Measurements from ENCODE around the gene SLC4A1AP.

DNA sequence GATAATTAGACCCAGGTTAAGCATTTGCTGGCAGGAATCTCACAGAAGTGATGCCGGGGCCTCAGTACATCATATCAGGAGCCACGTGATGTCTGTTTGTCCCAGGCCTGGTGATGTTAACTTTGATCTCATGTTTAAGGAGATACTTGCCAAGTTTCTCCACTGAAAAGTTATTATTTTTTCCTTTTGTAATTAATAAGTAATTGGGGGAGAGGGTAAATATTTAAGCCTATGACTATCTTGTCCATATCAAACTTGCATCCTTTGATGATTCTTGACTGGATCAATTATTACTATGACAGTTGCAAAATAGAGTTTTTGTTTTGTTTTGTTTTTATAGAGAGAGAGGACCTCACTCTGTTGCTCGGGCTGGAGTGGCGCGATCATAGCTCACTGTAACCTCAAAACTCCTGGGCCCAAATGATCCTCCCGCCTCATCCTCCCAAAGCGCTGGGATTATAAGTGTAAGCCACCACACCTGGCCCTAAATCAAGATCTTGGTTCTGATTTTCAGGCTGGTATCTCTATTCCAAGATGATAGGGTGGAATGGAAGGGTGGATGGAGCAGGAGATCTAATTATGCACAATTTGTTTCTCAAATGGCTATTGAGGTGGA lies 46.4 kb downstream of the SLC4A1AP start:
- TF ChIP-seq EZH2 (IDR thresholded peaks at IDR 0.05; ENCODE audit: low read depth, unreplicated experiment): no peak
- TF ChIP-seq CTCF (conservative IDR thresholded peaks at IDR 0.05; ENCODE audit: low read depth in 2 of 2): no peak
- TF ChIP-seq CREB1 (CRISPR knock-in tag; IDR thresholded peaks at IDR 0.05; ENCODE audit: low read depth): no peak
- TF ChIP-seq POLR2AphosphoS5 (IDR thresholded peaks at IDR 0.05; ENCODE audit: low read depth): no peak
- TF ChIP-seq EZH2phosphoT487 (IDR thresholded peaks at IDR 0.05; ENCODE audit: unreplicated experiment): no peak
- no peak for TF ChIP-seq JUNB (IDR thresholded peaks at IDR 0.05; ENCODE audit: unreplicated experiment)
- TF ChIP-seq, protein P1, sequence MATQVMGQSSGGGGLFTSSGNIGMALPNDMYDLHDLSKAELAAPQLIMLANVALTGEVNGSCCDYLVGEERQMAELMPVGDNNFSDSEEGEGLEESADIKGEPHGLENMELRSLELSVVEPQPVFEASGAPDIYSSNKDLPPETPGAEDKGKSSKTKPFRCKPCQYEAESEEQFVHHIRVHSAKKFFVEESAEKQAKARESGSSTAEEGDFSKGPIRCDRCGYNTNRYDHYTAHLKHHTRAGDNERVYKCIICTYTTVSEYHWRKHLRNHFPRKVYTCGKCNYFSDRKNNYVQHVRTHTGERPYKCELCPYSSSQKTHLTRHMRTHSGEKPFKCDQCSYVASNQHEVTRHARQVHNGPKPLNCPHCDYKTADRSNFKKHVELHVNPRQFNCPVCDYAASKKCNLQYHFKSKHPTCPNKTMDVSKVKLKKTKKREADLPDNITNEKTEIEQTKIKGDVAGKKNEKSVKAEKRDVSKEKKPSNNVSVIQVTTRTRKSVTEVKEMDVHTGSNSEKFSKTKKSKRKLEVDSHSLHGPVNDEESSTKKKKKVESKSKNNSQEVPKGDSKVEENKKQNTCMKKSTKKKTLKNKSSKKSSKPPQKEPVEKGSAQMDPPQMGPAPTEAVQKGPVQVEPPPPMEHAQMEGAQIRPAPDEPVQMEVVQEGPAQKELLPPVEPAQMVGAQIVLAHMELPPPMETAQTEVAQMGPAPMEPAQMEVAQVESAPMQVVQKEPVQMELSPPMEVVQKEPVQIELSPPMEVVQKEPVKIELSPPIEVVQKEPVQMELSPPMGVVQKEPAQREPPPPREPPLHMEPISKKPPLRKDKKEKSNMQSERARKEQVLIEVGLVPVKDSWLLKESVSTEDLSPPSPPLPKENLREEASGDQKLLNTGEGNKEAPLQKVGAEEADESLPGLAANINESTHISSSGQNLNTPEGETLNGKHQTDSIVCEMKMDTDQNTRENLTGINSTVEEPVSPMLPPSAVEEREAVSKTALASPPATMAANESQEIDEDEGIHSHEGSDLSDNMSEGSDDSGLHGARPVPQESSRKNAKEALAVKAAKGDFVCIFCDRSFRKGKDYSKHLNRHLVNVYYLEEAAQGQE (IDR thresholded peaks at IDR 0.05; ENCODE audit: unreplicated experiment): no peak
- TF ChIP-seq NANOG (IDR thresholded peaks at IDR 0.05; ENCODE audit: borderline replicate concordance): no peak
- TF ChIP-seq STAT1 (IDR thresholded peaks at IDR 0.05; ENCODE audit: unreplicated experiment): no peak
- TF ChIP-seq, protein P2, sequence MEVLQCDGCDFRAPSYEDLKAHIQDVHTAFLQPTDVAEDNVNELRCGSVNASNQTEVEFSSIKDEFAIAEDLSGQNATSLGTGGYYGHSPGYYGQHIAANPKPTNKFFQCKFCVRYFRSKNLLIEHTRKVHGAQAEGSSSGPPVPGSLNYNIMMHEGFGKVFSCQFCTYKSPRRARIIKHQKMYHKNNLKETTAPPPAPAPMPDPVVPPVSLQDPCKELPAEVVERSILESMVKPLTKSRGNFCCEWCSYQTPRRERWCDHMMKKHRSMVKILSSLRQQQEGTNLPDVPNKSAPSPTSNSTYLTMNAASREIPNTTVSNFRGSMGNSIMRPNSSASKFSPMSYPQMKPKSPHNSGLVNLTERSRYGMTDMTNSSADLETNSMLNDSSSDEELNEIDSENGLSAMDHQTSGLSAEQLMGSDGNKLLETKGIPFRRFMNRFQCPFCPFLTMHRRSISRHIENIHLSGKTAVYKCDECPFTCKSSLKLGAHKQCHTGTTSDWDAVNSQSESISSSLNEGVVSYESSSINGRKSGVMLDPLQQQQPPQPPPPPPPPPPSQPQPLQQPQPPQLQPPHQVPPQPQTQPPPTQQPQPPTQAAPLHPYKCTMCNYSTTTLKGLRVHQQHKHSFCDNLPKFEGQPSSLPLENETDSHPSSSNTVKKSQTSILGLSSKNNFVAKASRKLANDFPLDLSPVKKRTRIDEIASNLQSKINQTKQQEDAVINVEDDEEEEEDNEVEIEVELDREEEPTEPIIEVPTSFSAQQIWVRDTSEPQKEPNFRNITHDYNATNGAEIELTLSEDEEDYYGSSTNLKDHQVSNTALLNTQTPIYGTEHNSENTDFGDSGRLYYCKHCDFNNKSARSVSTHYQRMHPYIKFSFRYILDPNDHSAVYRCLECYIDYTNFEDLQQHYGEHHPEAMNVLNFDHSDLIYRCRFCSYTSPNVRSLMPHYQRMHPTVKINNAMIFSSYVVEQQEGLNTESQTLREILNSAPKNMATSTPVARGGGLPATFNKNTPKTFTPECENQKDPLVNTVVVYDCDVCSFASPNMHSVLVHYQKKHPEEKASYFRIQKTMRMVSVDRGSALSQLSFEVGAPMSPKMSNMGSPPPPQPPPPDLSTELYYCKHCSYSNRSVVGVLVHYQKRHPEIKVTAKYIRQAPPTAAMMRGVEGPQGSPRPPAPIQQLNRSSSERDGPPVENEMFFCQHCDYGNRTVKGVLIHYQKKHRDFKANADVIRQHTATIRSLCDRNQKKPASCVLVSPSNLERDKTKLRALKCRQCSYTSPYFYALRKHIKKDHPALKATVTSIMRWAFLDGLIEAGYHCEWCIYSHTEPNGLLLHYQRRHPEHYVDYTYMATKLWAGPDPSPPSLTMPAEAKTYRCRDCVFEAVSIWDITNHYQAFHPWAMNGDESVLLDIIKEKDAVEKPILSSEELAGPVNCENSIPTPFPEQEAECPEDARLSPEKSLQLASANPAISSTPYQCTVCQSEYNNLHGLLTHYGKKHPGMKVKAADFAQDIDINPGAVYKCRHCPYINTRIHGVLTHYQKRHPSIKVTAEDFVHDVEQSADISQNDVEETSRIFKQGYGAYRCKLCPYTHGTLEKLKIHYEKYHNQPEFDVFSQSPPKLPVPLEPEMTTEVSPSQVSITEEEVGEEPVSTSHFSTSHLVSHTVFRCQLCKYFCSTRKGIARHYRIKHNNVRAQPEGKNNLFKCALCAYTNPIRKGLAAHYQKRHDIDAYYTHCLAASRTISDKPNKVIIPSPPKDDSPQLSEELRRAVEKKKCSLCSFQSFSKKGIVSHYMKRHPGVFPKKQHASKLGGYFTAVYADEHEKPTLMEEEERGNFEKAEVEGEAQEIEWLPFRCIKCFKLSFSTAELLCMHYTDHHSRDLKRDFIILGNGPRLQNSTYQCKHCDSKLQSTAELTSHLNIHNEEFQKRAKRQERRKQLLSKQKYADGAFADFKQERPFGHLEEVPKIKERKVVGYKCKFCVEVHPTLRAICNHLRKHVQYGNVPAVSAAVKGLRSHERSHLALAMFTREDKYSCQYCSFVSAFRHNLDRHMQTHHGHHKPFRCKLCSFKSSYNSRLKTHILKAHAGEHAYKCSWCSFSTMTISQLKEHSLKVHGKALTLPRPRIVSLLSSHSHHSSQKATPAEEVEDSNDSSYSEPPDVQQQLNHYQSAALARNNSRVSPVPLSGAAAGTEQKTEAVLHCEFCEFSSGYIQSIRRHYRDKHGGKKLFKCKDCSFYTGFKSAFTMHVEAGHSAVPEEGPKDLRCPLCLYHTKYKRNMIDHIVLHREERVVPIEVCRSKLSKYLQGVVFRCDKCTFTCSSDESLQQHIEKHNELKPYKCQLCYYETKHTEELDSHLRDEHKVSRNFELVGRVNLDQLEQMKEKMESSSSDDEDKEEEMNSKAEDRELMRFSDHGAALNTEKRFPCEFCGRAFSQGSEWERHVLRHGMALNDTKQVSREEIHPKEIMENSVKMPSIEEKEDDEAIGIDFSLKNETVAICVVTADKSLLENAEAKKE (CRISPR knock-in tag; IDR thresholded peaks at IDR 0.05): no peak
- TF ChIP-seq, protein P3, sequence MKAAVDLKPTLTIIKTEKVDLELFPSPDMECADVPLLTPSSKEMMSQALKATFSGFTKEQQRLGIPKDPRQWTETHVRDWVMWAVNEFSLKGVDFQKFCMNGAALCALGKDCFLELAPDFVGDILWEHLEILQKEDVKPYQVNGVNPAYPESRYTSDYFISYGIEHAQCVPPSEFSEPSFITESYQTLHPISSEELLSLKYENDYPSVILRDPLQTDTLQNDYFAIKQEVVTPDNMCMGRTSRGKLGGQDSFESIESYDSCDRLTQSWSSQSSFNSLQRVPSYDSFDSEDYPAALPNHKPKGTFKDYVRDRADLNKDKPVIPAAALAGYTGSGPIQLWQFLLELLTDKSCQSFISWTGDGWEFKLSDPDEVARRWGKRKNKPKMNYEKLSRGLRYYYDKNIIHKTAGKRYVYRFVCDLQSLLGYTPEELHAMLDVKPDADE (IDR thresholded peaks at IDR 0.05): no peak

Data from GM23338 (cell line).